Measurements from ENCODE around the gene LAMC2. TPM values are rescaled to one million over a fixed set of nuclear protein-coding genes. Genes with fewer than 3 reads are reported as not detected.
"Not testable (repeated sequence)": the region's sequence is repeated elsewhere in the genome, so short reads cannot be mapped to it uniquely, and the experiment has no call there.

The LAMC2 gene
- total and polyA plus RNA-seq, 4 donors: 0.90 to 1.2 (median 0.96) TPM

GRCh38 chr1:183262628-183263200 lies 76.7 kb downstream of the LAMC2 start:
- intact Hi-C loops (cut with DNase I): no loop called here
- Histone ChIP-seq H3K27ac (ENCODE audit: low read depth in 1 of 2, low read length in 2 of 2) (no peak overlapping the region), H3K4me3 (ENCODE audit: low read length in 2 of 2) (no peak overlapping the region), H3K9me3 (ENCODE audit: control insufficient read depth, low read length) (no peaks in the 10 kb centered on the region), H3K4me1 (ENCODE audit: control insufficient read depth in 1 of 2, insufficient read depth in 2 of 2, low read length in 2 of 2) (no peaks in the 10 kb centered on the region), H3K27me3 (ENCODE audit: control insufficient read depth in 1 of 2, insufficient read depth in 2 of 2, low read length in 1 of 2) (no peaks in the 10 kb centered on the region), H3K36me3 (ENCODE audit: control insufficient read depth in 1 of 2, insufficient read depth in 2 of 2, low read length in 1 of 2) (no peaks in the 10 kb centered on the region)
- WGBS, 2 donors: 39 to 44% methylated on average over 5 of the region's 5 CpGs
- DNase-seq: no peak
- ATAC-seq (ENCODE audit: low FRiP score): no peak

GRCh38 chr1:183263886-183264602 lies 78.0 kb downstream of the LAMC2 start:
- no peak for DNase-seq
- no peak overlapping the region for H3K4me3 ChIP-seq (ENCODE audit: low read length in 2 of 2)
- ATAC-seq (ENCODE audit: low FRiP score): no peak
- H3K36me3 ChIP-seq (ENCODE audit: control insufficient read depth in 1 of 2, insufficient read depth in 2 of 2, low read length in 1 of 2): no peaks in the 10 kb centered on the region
- intact Hi-C loops (cut with DNase I): no loop called here
- H3K4me1 ChIP-seq (ENCODE audit: control insufficient read depth in 1 of 2, insufficient read depth in 2 of 2, low read length in 2 of 2): no peaks in the 10 kb centered on the region
- 80% methylated on average over 6 of the region's 6 CpGs for WGBS, 2 donors
- no peaks in the 10 kb centered on the region for H3K9me3 ChIP-seq (ENCODE audit: control insufficient read depth, low read length)
- H3K27me3 ChIP-seq (ENCODE audit: control insufficient read depth in 1 of 2, insufficient read depth in 2 of 2, low read length in 1 of 2): no peaks in the 10 kb centered on the region
- no peak overlapping the region for H3K27ac ChIP-seq (ENCODE audit: low read depth in 1 of 2, low read length in 2 of 2)

- Histone ChIP-seq H3K36me3 (ENCODE audit: control insufficient read depth in 1 of 2, insufficient read depth in 2 of 2, low read length in 1 of 2) (no peaks in the 10 kb centered on the region), H3K4me3 (ENCODE audit: low read length in 2 of 2) (no peak overlapping the region), H3K4me1 (ENCODE audit: control insufficient read depth in 1 of 2, insufficient read depth in 2 of 2, low read length in 2 of 2) (no peaks in the 10 kb centered on the region), H3K27ac (ENCODE audit: low read depth in 1 of 2, low read length in 2 of 2) (no peak overlapping the region), H3K9me3 (ENCODE audit: control insufficient read depth, low read length) (no peaks in the 10 kb centered on the region), H3K27me3 (ENCODE audit: control insufficient read depth in 1 of 2, insufficient read depth in 2 of 2, low read length in 1 of 2) (no peaks in the 10 kb centered on the region)
- WGBS, 2 donors: 77 to 78% methylated on average over 7 of the region's 7 CpGs
- ATAC-seq (ENCODE audit: low FRiP score) (peak; percentile 41), DNase-seq (no peak)
- intact Hi-C loops (cut with DNase I): no loop called here
Measured at GRCh38 chr1:183267646-183268431, 81.8 kb downstream of the LAMC2 start.

- H3K4me1 ChIP-seq (ENCODE audit: control insufficient read depth in 1 of 2, insufficient read depth in 2 of 2, low read length in 2 of 2): no peaks in the 10 kb centered on the region
- H3K27ac ChIP-seq (ENCODE audit: low read depth in 1 of 2, low read length in 2 of 2): no peak overlapping the region
- 4% methylated on average over 5 of the region's 5 CpGs for WGBS, 2 donors
Measured at GRCh38 chr1:183270541-183271141, 84.6 kb downstream of the LAMC2 start.

GRCh38 chr1:183272390-183272848 lies 86.4 kb downstream of the LAMC2 start:
- Histone ChIP-seq H3K36me3 (ENCODE audit: control insufficient read depth in 1 of 2, insufficient read depth in 2 of 2, low read length in 1 of 2) (no peaks in the 10 kb centered on the region), H3K27me3 (ENCODE audit: control insufficient read depth in 1 of 2, insufficient read depth in 2 of 2, low read length in 1 of 2) (no peaks in the 10 kb centered on the region), H3K27ac (ENCODE audit: low read depth in 1 of 2, low read length in 2 of 2) (no peak overlapping the region), H3K4me3 (ENCODE audit: low read length in 2 of 2) (no peak overlapping the region), H3K9me3 (ENCODE audit: control insufficient read depth, low read length) (no peaks in the 10 kb centered on the region), H3K4me1 (ENCODE audit: control insufficient read depth in 1 of 2, insufficient read depth in 2 of 2, low read length in 2 of 2) (no peaks in the 10 kb centered on the region)
- 59 to 81% methylated on average over 4 of the region's 4 CpGs for WGBS, 2 donors
- intact Hi-C loops (cut with DNase I): loop anchor here in 1 of 2 donors (10.0 kb wide), 1 partner anchor 282 kb away; no protein-coding TSS in a partner anchor
- ATAC-seq (ENCODE audit: low FRiP score) (no peak), DNase-seq (no peak)

More at GRCh38 chr1:183270541-183271141, 84.6 kb downstream of the LAMC2 start:
- DNase-seq (no peak), ATAC-seq (ENCODE audit: low FRiP score) (peak; percentile 58)
- Histone ChIP-seq H3K27me3 (ENCODE audit: control insufficient read depth in 1 of 2, insufficient read depth in 2 of 2, low read length in 1 of 2) (no peaks in the 10 kb centered on the region), H3K36me3 (ENCODE audit: control insufficient read depth in 1 of 2, insufficient read depth in 2 of 2, low read length in 1 of 2) (no peaks in the 10 kb centered on the region), H3K4me3 (ENCODE audit: low read length in 2 of 2) (no peak overlapping the region), H3K9me3 (ENCODE audit: control insufficient read depth, low read length) (no peaks in the 10 kb centered on the region)
- intact Hi-C loops (cut with DNase I): loop anchor here in 1 of 2 donors (10.0 kb wide), 1 partner anchor 284 kb away; no protein-coding TSS in a partner anchor

- Histone ChIP-seq H3K27me3 (ENCODE audit: control insufficient read depth in 1 of 2, insufficient read depth in 2 of 2, low read length in 1 of 2) (no peaks in the 10 kb centered on the region), H3K9me3 (ENCODE audit: control insufficient read depth, low read length) (no peaks in the 10 kb centered on the region), H3K4me1 (ENCODE audit: control insufficient read depth in 1 of 2, insufficient read depth in 2 of 2, low read length in 2 of 2) (no peaks in the 10 kb centered on the region), H3K36me3 (ENCODE audit: control insufficient read depth in 1 of 2, insufficient read depth in 2 of 2, low read length in 1 of 2) (no peaks in the 10 kb centered on the region), H3K4me3 (ENCODE audit: low read length in 2 of 2) (no peak overlapping the region), H3K27ac (ENCODE audit: low read depth in 1 of 2, low read length in 2 of 2) (no peak overlapping the region)
- ATAC-seq (ENCODE audit: low FRiP score) (no peak), DNase-seq (no peak)
- intact Hi-C loops (cut with DNase I): loop anchor here in 1 of 2 donors (10.0 kb wide), 1 partner anchor 282 kb away; no protein-coding TSS in a partner anchor
- 92 to 93% methylated on average over 5 of the region's 5 CpGs for WGBS, 2 donors
Measured at GRCh38 chr1:183273300-183273699, 87.2 kb downstream of the LAMC2 start.

GRCh38 chr1:183273984-183274383 lies 87.9 kb downstream of the LAMC2 start:
- DNase-seq; H3K4me3 ChIP-seq (ENCODE audit: low read length in 2 of 2); H3K4me1 ChIP-seq (ENCODE audit: control insufficient read depth in 1 of 2, insufficient read depth in 2 of 2, low read length in 2 of 2); H3K27ac ChIP-seq (ENCODE audit: low read depth in 1 of 2, low read length in 2 of 2); H3K9me3 ChIP-seq (ENCODE audit: control insufficient read depth, low read length); ATAC-seq (ENCODE audit: low FRiP score); H3K36me3 ChIP-seq (ENCODE audit: control insufficient read depth in 1 of 2, insufficient read depth in 2 of 2, low read length in 1 of 2); H3K27me3 ChIP-seq (ENCODE audit: control insufficient read depth in 1 of 2, insufficient read depth in 2 of 2, low read length in 1 of 2): not testable (repeated sequence)
- WGBS, 2 donors: 97 to 99% methylated on average over 4 of the region's 4 CpGs
- intact Hi-C loops (cut with DNase I): loop anchor here in 1 of 2 donors (10.0 kb wide), 1 partner anchor 281 kb away; no protein-coding TSS in a partner anchor

GRCh38 chr1:183274836-183275235 lies 88.8 kb downstream of the LAMC2 start:
- WGBS, 2 donors: 95 to 96% methylated on average over 3 of the region's 3 CpGs
- Histone ChIP-seq H3K9me3 (ENCODE audit: control insufficient read depth, low read length) (no peaks in the 10 kb centered on the region), H3K27me3 (ENCODE audit: control insufficient read depth in 1 of 2, insufficient read depth in 2 of 2, low read length in 1 of 2) (no peaks in the 10 kb centered on the region), H3K27ac (ENCODE audit: low read depth in 1 of 2, low read length in 2 of 2) (no peak overlapping the region), H3K4me3 (ENCODE audit: low read length in 2 of 2) (no peak overlapping the region), H3K36me3 (ENCODE audit: control insufficient read depth in 1 of 2, insufficient read depth in 2 of 2, low read length in 1 of 2) (no peaks in the 10 kb centered on the region), H3K4me1 (ENCODE audit: control insufficient read depth in 1 of 2, insufficient read depth in 2 of 2, low read length in 2 of 2) (no peaks in the 10 kb centered on the region)
- ATAC-seq (ENCODE audit: low FRiP score) (no peak), DNase-seq (no peak)
- intact Hi-C loops (cut with DNase I): loop anchor here in 1 of 2 donors (10.0 kb wide), 1 partner anchor 280 kb away; no protein-coding TSS in a partner anchor

Data from aorta (tissue), 5 donors.